Nephron (organoid): Measurements from ENCODE around the gene GJA8.

Source experiments
- H3K27ac Mint-ChIP-seq, 3 experiments: 2 replicates each; pipeline ENCODE4 v1.8.0; 2020; ENCODE audit warnings: mixed read lengths in 3 of 3, mild to moderate bottlenecking in 2 of 3, moderate library complexity in 1 of 3
- H3K27me3 Mint-ChIP-seq: 2 replicates; pipeline ENCODE4 v1.8.0; 2021; ENCODE audit warnings: low read depth, mild to moderate bottlenecking, moderate library complexity, mixed read lengths
- H3K36me3 Mint-ChIP-seq: 2 replicates; pipeline ENCODE4 v1.8.0; 2020; ENCODE audit warnings: low read depth, mixed read lengths
- H3K4me1 Mint-ChIP-seq: 2 replicates; pipeline ENCODE4 v1.8.0; 2020; ENCODE audit warnings: mixed read lengths
- H3K4me3 Mint-ChIP-seq, 3 experiments: 2 replicates each; pipeline ENCODE4 v1.8.0; 2020; ENCODE audit warnings: mild to moderate bottlenecking in 3 of 3, mixed read lengths in 3 of 3, moderate library complexity in 2 of 3
- H3K9me3 Mint-ChIP-seq: 2 replicates; pipeline ENCODE4 v1.8.0; 2020; ENCODE audit warnings: mixed read lengths
- CTCF ChIP-seq, 3 experiments: fragments of 200-600 bp; sonication (generic); IDR thresholded peaks; one replicate each; pipeline ENCODE4 v1.5.0; 2021; ENCODE audit warnings: antibody characterized with exemption in 3 of 3; ENCODE audit not compliant: unreplicated experiment in 3 of 3

GJA8 gene

GRCh38 chr1:147897029-147897752 lies 5.4 kb upstream of the GJA8 start:
- H3K27ac Mint-ChIP-seq: no peak overlapping the region
- H3K9me3 Mint-ChIP-seq: no peaks in the 10 kb centered on the region
- H3K4me3 Mint-ChIP-seq: no peak overlapping the region
- peaks cover 6% of the 10 kb centered on the region for H3K4me1 Mint-ChIP-seq
- no peak for TF ChIP-seq CTCF (IDR thresholded peaks at IDR 0.05; ENCODE audit: unreplicated experiment in 3 of 3)
- H3K27me3 Mint-ChIP-seq: peaks cover 7% of the 10 kb centered on the region
- H3K36me3 Mint-ChIP-seq: no peaks in the 10 kb centered on the region

- Mint-ChIP-seq H3K27me3 (peaks cover 7% of the 10 kb centered on the region), H3K9me3 (no peaks in the 10 kb centered on the region), H3K4me3 (no peak overlapping the region), H3K4me1 (peaks cover 1% of the 10 kb centered on the region), H3K27ac (no peak overlapping the region), H3K36me3 (no peaks in the 10 kb centered on the region)
- TF ChIP-seq CTCF (IDR thresholded peaks at IDR 0.05; ENCODE audit: unreplicated experiment in 3 of 3): no peak
Measured at GRCh38 chr1:147897789-147898188, 4.8 kb upstream of the GJA8 start.

DNA sequence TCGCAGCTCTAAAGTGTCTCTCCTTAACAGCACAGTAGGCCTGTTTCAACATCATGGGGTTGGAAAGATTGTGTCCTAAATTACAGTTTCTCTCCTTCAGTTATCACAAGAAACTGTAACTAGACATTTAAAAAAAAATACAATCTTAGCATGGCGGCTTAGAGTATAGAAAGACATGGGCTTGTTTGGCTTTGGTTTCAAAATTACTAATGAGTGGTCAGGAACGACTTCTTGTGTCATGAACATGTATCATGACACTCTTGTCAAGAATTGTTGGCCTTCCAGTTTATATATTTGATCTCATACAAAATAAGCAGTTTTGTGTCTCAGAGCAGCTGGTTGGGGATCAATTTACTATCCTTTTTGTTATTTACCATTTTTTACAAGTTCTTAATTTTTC lies 2.1 kb downstream of the GJA8 start:
- H3K9me3 Mint-ChIP-seq: no peaks in the 10 kb centered on the region
- H3K27me3 Mint-ChIP-seq: no peaks in the 10 kb centered on the region
- no peak overlapping the region for H3K4me3 Mint-ChIP-seq
- no peak for TF ChIP-seq CTCF (IDR thresholded peaks at IDR 0.05; ENCODE audit: unreplicated experiment in 3 of 3)
- H3K27ac Mint-ChIP-seq: no peak overlapping the region
- H3K4me1 Mint-ChIP-seq: no peaks in the 10 kb centered on the region
- no peaks in the 10 kb centered on the region for H3K36me3 Mint-ChIP-seq

DNA sequence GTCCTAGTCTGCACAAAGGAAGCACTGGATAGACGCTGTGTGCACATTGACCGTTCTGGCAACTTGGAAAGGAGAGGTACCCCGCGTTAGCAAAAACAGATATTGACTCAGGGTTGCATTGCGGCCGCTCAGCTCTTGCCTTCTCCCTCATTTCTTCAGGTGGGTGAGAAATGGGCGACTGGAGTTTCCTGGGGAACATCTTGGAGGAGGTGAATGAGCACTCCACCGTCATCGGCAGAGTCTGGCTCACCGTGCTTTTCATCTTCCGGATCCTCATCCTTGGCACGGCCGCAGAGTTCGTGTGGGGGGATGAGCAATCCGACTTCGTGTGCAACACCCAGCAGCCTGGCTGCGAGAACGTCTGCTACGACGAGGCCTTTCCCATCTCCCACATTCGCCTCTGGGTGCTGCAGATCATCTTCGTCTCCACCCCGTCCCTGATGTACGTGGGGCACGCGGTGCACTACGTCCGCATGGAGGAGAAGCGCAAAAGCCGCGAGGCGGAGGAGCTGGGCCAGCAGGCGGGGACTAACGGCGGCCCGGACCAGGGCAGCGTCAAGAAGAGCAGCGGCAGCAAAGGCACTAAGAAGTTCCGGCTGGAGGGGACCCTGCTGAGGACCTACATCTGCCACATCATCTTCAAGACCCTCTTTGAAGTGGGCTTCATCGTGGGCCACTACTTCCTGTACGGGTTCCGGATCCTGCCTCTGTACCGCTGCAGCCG lies 5.4 kb downstream of the GJA8 start:
- no peaks in the 10 kb centered on the region for H3K36me3 Mint-ChIP-seq
- H3K9me3 Mint-ChIP-seq: no peaks in the 10 kb centered on the region
- H3K4me3 Mint-ChIP-seq: no peak overlapping the region
- no peak for TF ChIP-seq CTCF (IDR thresholded peaks at IDR 0.05; ENCODE audit: unreplicated experiment in 3 of 3)
- H3K4me1 Mint-ChIP-seq: no peaks in the 10 kb centered on the region
- peaks cover 8% of the 10 kb centered on the region for H3K27me3 Mint-ChIP-seq
- no peak overlapping the region for H3K27ac Mint-ChIP-seq

- Mint-ChIP-seq H3K4me3 (no peak overlapping the region), H3K9me3 (no peaks in the 10 kb centered on the region), H3K27me3 (peaks cover 19% of the 10 kb centered on the region), H3K27ac (no peak overlapping the region), H3K4me1 (no peaks in the 10 kb centered on the region), H3K36me3 (no peaks in the 10 kb centered on the region)
- no peak for TF ChIP-seq CTCF (IDR thresholded peaks at IDR 0.05; ENCODE audit: unreplicated experiment in 3 of 3)
Measured at GRCh38 chr1:147912553-147912952, 10.0 kb downstream of the GJA8 start.
